GM18499 (cell line): ENCODE data around the gene YTHDF1.

Experiments used
- ATAC-seq: cut with Tn5 transposase; IDR thresholded peaks from one replicate; pipeline ENCODE4 v1.9.1; 2021; ENCODE audit warnings: moderate number of reproducible peaks; ENCODE audit not compliant: insufficient read depth, unreplicated experiment

YTHDF1 gene

DNA sequence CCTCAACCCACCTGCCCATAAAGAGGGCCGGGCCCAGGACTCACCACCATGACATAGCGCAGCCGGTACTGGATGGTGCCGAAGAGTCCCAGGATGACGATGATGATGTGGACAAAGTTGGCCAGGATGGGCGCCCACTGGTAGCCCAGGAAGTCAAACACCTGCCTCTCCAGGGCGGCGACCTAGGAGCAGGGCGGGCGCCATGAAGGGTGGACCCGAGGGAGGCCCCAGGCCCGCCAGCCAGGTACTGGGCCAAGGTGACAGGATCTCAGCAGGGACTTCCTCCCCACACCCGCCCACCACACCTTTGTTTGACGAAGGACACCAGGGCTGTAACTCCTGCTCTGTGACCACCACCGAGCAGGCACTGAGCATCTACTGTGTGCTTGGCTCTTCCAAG lies 34.0 kb upstream of the YTHDF1 start:
- ATAC-seq, result no peak

DNA sequence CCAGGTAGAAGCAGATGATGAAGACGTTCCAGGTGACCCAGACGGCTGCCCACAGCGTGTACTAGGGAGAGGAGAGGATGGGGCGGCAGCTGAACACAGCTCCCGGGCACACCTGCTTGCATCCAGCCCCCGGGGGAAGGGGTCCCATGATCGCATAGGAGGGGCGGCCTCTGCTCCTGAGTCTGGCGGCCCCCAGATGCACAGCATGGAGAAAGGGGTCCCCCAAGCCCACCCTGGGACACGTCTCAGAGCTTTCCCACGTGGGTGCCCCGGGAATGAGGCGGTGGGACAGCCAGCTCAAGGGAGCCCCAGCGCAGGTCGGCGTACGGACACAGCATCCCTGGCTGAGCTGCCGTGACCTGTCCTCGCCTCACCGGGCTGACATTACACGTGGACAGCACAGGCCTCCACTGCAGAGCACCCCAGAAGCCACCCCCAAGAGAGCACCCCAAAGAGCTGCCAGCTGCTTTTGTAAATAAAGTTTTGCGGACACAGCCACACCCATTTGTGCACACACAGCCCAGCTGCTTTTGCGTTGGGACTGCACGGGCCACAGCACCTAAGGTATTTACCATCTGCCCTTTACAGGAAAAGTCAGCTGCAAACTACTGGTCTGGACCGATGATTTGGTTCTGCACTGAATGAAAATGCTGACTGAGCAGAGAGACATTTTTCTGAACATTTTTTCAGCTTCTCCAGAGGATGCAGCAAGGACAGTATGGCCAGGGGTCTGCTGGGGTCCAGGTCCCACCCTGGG lies 33.1 kb upstream of the YTHDF1 start:
- ATAC-seq, result no peak

DNA sequence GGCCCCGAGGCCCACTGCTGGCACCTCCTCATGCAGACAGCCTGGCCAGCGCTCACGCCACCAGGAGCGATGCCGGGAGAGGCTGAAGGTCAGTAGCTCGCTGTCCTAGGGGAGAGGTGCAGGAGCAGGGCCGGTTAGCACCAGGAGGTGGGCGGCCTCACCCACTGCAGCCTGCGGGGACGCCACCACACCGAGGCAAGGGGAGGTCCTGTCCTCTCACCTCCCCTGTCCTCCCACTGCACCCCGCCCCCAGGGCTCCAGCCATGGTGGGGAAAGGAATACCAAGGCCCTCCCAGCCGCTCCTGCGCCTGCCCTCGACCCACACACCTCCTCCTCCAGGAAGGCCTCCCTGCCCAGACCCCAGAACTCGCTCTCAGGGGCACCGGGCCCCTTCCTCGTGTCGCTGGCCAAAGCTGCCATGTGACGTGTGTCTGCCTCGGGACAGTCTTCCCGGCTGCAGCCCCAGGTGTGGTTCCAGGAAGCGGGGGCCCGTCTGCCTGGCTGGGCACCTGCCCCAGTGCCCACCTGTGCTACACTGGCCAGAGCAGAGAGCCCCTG lies 31.8 kb upstream of the YTHDF1 start:
- no peak for ATAC-seq

DNA sequence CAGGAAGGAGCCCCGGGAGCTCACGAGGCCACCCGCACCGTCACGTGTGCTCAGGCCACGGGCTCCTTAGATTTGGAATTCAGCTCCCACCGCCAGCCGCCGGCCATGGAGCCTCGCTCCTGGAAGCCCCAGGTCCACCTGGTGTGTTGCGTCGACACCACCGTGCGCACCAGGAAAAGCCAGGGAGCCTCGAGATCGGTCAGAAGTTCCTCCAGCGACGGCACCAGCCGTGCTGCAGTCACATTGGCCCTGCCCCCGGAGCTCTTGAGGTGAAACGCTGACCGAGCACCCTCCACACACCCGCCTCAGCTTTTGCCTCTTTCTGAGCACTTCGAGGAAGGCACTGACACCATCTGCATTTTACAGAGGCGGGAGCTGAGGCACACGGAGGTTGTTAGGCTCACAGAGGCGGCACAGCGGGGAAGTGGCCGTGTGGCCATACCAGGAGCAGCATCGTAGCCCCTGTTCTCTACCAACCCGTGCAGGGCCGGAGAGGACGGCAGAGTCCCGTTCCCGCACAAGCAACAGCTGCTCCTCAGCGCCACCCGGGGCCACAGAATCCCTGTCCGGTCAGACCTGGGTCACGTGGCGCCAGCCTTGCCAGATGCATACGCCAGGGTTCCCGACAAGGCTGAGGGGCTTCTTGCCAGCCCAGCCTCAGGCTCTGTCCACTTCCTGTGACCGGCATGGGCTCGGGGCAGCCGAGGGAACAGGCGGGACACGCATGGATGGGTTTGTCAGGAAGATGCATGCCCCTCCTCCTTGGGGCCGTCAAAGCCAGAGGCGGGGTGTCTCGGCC lies 30.8 kb upstream of the YTHDF1 start:
- no peak for ATAC-seq

DNA sequence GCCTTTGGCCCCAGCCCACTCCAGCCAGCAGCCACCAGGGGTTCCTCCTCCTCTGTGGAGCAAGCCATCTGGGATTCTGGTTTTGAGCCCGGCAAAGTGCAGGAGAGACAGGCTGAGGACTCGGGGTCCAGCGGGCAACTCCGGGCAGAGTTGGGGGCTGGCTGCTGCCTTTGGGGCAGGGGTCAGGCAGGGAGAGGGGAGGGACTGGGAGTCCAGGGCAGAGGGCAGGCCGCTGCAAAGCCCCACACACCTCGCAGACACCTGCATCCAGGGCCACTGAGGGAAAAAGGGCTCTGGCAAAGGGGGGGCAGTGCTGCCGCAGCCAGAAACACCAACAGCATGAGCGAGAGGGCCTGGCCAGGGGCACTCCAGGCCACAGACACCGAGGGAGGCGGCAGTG lies 28.5 kb upstream of the YTHDF1 start:
- ATAC-seq, result no peak

DNA sequence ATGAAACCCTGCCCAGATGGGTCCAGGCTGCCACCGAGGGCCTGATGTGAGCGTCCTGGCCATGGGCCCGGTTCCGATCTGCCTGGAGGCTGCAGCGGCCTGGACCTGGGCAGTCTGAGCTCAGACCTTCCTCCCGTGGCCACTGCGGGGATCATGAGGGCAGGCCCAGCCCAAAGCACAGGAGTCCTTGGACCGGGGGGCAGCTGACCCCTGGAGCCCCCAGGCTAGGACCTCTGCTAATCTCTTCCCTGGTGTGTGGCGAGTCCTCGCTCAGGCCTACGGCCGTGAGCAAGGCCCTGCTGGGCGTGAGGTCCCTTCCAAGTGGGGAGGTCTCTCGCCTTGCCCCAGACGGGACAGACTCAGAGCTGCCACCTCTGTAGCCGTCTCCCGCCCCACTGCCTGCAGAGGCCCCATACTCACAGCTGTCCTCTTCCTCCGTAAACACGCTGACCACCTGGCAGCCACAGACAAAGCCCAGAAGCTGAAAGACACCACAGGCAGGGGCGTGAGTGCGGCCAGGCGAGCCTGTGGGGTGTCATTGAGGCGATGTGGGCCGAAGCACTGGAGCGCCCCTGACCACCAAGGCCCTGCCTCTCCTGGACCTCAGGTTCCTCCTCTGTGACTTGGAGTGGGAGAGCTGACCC lies 27.8 kb upstream of the YTHDF1 start:
- no peak for ATAC-seq

DNA sequence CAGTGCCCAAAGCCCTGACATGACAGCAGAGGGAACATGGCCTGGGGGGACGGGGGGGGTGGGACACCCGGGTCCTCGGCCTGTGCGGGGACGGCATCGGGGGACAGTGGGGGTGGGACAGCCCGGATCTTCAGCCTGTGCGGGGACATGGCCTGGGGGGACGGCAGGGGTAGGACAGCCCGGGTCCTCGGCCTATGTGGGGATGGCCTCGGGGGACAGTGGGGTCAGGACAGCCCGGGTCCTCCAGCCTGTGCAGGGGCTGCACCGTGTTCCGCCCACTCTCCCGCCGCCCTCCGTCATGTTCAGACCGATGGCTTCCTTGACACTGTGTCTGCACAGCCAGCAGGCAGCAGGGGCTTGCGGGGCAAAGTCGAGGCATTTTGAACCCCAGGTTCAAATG lies 26.8 kb upstream of the YTHDF1 start:
- no peak for ATAC-seq

DNA sequence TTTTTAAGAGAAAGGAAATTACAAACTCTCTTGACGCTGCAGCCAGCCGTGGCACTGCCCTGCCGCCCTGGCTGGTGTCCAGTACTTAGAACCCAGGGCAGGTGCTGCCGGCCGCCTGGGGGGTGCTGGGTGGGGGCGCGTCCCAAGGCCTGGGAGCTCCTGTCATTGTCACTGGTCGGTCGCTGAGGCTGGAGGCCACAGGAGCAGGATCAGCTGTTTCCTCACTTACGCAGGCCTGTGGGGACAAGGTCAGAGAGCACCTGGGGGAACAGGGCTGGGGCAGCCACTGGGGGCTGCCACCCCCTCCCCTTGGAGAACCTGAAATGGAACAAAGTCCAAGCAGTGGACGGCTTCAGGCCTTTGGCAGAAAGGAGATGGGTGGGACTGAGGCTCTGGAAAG lies 25.3 kb upstream of the YTHDF1 start:
- no peak for ATAC-seq

DNA sequence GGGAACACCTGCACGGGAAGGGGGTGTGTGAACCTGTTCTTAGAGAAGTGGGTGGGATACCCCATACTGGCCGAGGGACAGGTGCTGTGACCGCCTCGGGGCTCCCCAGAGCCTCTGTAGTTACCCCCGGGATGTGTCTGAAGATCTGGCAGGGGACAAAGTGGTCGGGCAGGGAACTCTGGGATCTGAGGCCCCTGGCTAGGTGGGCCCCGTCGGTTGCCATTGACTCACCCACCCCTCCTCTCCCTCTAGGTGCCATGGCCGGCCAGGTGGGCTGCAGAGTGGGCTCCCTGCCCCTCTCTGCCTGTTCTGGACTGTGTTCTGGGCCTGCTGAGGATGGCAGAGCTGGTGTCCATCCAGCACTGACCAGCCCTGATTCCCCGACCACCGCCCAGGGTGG lies 24.1 kb upstream of the YTHDF1 start:
- ATAC-seq, result no peak

DNA sequence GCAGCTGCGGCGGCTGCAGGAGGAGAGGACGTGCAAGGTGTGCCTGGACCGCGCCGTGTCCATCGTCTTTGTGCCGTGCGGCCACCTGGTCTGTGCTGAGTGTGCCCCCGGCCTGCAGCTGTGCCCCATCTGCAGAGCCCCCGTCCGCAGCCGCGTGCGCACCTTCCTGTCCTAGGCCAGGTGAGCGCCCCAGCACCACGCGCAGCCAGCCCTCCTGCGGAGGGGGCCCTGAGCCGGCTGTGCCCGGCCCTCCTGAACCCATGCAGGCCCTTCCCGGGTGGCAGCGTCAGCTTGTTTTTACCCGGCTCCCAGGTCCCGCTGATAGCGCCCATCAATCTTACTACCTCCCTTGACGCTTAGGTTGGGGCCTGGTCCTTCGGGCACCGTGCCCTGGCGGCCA lies 23.5 kb upstream of the YTHDF1 start:
- no peak for ATAC-seq

DNA sequence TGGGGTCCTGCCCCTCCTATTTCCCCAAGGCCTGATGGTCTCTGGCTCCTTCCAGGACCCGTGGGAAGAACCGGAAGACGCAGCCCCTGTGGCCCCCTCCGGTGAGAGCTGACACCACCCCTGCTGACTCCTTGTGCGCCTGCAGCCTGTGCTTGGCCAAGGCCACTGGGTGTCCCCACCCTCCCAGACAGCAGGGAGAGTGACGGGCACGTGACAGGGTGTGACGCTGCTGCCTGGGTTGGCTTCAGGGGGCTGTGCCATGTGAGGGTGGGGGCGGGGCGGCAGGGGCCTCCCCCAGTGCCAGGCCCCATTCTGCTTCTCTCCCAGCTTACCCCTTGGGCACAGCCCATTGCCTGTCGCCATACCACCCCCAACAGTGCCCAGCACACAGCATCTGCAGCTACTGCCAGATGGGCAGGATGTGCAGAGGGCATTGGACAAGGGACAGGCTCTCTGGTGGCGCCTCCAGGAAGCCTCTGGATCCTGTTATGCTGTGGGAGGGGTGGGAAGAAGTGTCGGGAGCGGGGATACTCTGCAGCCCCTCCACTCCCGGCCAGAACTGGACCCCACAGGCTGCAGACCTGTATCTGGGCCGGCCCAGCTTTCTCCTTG lies 22.7 kb upstream of the YTHDF1 start:
- no peak for ATAC-seq

DNA sequence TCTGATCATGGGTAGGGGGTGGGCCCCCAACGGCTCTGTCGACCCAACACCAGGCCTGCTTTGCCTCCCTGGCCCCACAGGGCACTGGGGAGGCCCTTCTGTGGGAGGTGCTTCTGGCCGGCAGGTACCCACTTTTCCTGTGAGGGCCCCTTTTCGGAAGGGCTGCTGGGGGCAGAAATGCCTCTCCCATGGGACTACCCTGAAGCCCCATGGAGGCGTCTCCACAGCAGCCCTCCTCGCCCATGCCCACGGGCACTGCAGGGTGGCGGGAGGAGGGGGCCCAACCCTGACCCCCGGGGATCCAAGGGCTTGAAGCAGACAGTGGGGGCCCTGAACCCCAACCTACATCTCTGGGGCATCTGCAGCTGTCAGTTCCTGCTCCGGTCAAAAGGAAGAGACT lies 22.1 kb upstream of the YTHDF1 start:
- ATAC-seq, result no peak

DNA sequence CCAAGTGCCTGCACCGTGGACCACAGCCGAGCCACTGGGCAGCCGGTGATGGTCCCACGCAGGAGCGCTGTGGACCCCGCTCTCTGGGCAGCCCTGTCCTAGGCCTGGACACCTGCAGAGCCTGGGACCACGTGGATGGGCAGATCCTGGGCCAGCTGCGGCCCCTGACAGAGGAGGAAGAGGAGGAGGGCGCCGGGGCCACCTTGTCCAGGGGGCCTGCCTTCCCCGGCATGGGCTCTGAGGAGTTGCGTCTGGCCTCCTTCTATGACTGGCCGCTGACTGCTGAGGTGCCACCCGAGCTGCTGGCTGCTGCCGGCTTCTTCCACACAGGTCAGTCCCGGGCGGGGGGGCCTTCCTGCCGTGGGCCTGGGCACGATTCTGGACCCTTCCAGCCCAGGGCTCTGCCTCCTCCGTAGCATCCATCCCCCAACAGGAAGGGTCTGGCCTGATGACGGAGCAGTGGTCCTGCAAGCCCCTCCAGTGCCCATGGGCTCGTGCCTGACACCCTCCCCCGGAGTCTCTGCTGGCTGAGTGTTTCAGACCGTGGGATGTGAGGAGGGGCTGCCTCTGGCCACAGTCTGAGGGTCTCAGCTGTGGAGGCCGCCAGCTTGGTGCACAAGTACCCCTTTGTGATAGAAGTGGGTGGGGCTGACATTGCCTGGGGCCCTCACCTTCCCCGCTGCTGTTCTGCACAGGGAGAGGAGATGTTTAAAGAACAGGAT lies 20.3 kb upstream of the YTHDF1 start:
- ATAC-seq, result no peak

DNA sequence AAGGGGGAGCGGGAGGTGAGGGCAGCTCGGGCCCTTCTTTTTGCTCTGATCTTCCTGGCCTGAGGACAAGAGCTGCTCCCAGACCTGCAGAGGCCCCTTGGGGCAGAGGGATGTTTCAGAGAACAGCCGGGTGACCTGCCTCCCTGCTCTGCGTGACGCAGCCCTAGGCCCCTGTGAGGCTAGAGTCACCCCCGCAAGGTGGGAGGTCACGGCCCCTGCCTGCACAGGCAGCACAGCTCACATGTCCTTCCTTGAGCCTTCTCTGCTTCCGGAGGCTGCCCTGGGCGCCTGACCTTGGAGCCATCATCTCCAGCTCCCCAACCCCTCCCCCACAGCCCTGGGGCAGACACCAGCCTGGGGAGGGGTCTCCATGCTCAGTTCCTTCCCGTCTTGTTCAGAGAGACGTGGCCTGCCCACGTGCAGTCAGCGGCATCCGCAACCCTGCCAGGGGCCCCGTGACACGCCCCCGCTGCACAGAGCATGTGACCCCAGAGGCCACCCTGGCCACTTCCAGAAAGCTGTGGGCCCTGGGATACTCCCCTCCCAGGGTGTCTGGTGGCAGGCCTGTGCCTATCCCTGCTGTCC lies 19.6 kb upstream of the YTHDF1 start, which contains the start of gene BIRC7:
TSS of gene BIRC7 (plus strand) at position 507 of the 585 bp plus-strand sequence. CDS start 192 bp downstream, outside the sequence.
- no peak for ATAC-seq

DNA sequence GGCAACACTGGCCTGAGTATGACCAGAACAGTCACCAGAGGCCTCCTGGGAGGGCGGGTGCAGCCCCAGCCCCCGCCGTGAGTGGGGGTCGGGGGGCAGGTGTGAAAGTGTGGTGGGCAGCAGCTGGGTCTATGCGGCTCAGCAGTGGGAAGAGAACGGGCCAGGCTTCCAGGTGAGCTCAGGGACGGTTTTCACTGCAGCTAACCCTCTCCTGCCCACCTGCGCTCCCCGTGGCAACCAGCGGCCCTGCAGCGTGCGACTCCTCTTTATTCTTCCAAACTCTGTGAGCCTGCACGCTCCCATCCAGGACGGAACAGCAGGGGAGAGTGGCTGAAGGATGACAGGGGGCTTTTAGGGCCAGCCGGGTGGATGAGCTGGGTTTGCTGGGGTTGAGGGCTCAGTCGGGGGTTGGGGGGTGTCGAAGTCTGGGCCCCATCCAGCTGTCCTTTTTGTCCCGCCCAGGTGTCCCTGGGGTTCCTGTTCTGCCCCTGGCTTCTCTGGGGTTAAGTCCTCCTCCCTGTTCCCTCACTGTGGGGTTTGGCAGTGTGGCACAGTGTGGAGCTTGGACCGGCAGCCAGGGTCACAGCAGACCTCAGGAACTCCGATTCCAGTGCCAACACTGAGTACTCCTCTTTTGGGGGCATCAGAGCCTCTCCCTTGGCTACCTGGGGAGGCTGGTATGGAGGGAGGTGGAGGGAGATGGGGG lies 18.9 kb upstream of the YTHDF1 start:
- no peak for ATAC-seq

DNA sequence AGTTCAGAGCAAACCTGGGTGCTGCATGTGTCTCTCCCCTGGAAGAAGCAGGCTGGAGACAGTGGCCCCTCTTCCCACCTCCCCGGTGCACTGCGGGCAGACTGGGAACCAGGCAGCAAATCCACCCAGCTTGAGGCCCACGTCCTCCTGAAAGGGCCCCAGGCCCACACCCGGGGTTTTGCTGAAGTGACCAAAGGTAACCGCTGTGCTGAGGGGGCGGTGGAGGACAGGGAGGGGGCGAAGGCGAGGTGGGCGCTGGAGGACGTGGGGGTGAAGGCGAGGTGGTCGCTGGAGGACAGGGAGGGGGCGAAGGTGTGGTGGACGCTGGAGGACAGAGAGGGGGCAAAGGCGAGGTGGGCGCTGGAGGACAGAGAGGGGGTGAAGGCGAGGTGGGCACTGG lies 18.0 kb upstream of the YTHDF1 start:
- no peak for ATAC-seq

DNA sequence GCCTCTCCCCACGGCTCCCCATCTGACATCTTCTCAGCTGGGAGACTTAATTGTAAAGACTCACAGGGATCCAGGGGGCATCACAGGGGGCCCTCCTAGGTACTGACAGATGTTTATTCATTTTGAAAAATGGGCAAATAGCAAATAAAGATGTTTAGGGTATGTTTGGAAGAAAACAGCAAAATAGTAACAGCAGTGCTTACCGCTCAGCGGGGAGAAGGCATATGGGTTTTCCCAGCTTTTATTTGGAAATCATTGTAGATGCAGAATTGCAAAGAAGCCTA lies 17.1 kb upstream of the YTHDF1 start:
- ATAC-seq, result no peak

DNA sequence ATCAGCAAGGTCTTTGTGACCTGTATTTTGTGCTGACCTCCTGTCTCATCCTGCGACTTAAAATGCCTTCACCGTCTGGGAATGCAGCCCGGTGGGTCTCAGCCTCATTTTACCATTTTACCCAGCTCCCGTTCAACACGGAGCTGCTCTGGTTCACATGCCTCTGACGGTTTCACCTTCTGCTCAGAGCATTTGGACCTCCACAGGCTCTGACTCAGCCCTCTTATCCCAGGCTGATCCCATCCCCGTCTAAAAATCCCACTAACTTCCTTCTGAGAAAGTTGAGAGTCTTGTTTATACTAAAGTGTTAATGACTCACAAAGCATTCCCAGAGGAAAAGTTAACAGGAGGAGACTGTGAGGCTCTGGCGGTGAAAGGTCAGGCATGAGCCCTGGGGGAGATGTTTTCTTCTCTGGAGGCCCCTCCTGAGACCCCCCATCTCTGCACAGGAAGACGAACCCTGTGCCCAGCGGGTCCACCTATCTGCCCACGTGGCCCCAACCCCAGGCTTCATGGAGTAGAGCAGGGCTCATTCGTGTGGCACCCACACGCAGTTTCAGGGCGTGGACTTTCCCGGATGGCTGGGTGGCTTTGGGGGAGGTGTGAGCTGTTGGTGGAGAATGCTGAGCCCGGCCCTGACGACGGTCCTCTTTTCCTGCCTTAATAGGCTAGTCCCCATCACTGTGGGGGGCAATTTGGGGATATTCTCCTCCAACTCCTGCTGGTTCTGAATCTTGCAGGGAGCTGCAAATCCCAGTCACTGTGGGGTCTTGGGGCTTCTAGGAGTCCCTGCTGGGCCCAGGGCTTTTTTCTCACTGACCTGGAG lies 16.5 kb upstream of the YTHDF1 start:
- no peak for ATAC-seq
